Nephron progenitor cell (in vitro differentiated cells): Measurements from ENCODE around the gene FAM149B1.

Source experiments
- DNase-seq: peaks from one replicate; pipeline ENCODE4 v3.0.0; 2021
- H3K27ac Mint-ChIP-seq: 2 replicates; pipeline ENCODE4 v1.8.0; 2021; ENCODE audit warnings: mild to moderate bottlenecking, moderate library complexity, mixed read lengths
- H3K27me3 Mint-ChIP-seq: 2 replicates; pipeline ENCODE4 v1.8.0; 2021; ENCODE audit warnings: mild to moderate bottlenecking, low read depth, mixed read lengths; ENCODE audit not compliant: poor library complexity
- H3K36me3 Mint-ChIP-seq: 2 replicates; pipeline ENCODE4 v1.8.0; 2021; ENCODE audit warnings: low read depth, mixed read lengths
- H3K4me1 Mint-ChIP-seq: 2 replicates; pipeline ENCODE4 v1.8.0; 2021; ENCODE audit warnings: mixed read lengths
- H3K4me3 Mint-ChIP-seq: 2 replicates; pipeline ENCODE4 v1.8.0; 2021; ENCODE audit warnings: mild to moderate bottlenecking, moderate library complexity, mixed read lengths
- H3K9me3 Mint-ChIP-seq: 2 replicates; pipeline ENCODE4 v1.8.0; 2021; ENCODE audit warnings: mild to moderate bottlenecking, moderate library complexity, mixed read lengths
- CTCF ChIP-seq: fragments of 200-600 bp; sonication (generic); IDR thresholded peaks from 2 replicates; pipeline ENCODE4 v1.5.0; 2021; ENCODE audit warnings: antibody characterized with exemption

Gene FAM149B1

GRCh38 chr10:73182568-73182967, 14.6 kb downstream of the FAM149B1 start:
- H3K9me3 Mint-ChIP-seq = no peaks in the 10 kb centered on the region
- H3K4me3 Mint-ChIP-seq = no peak overlapping the region
- DNase-seq = no peak
- TF ChIP-seq CTCF = no peak
- no peaks in the 10 kb centered on the region for H3K4me1 Mint-ChIP-seq
- no peaks in the 10 kb centered on the region for H3K27me3 Mint-ChIP-seq
- peaks cover 40% of the 10 kb centered on the region for H3K36me3 Mint-ChIP-seq
- no peak overlapping the region for H3K27ac Mint-ChIP-seq

DNA sequence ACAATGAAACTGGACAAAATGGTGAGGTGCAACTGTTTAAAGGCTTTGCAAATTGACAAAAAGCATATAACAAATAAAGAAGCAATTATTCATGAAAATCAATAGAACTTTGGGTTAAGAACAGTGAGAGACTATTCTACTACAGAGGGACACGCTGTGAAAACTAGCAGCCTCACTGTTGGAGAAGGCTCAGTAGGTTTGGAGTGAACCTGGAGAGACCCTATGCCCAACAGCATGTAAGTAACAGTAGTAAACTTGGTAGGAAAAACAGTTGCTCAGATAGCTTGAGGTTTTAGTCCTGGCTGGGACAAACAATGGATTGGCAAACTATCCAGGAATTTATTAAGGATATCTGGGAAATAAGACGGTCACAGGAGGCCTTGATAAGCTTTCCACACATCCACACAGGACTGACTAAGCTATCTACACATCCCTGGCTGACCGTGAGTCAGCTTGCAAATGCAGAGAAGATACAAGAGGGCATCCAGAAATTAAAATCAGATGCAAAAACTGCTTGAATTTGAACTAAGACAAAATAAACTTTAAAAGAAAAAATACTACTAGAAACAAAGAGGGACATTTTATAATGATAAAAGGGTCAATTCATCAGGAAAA, 15.9 kb downstream of the FAM149B1 start:
- Mint-ChIP-seq H3K9me3 (no peaks in the 10 kb centered on the region), H3K27me3 (no peaks in the 10 kb centered on the region), H3K4me1 (no peaks in the 10 kb centered on the region), H3K27ac (no peak overlapping the region), H3K36me3 (peaks cover 34% of the 10 kb centered on the region), H3K4me3 (no peak overlapping the region)
- no peak for DNase-seq
- no peak for TF ChIP-seq CTCF

DNA sequence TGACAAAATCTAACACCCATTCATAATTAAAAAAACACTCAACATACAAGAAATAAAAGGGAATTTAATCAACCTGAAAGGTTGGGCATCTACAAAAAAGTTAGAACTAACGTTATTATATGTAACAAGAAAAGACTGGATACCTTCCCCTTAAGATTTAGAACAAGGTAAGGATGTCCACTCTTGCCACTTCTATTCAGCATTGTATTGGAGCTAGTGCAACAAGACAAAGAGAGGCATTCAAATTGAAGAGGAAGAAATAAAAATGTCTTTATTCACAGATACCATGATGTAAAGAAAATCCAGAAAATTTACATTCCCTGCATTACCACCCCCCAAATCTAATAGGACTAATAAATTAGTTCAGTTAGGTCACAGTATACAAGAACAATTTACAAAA, 18.3 kb downstream of the FAM149B1 start:
- TF ChIP-seq CTCF = no peak
- Mint-ChIP-seq H3K36me3 (peaks cover 26% of the 10 kb centered on the region), H3K9me3 (no peaks in the 10 kb centered on the region), H3K27ac (peak overlapping the region; percentile 0), H3K27me3 (no peaks in the 10 kb centered on the region), H3K4me3 (no peak overlapping the region), H3K4me1 (no peaks in the 10 kb centered on the region)
- no peak for DNase-seq

GRCh38 chr10:73190188-73190587, 22.3 kb downstream of the FAM149B1 start:
- Mint-ChIP-seq H3K4me3 (no peak overlapping the region), H3K9me3 (no peaks in the 10 kb centered on the region), H3K4me1 (no peaks in the 10 kb centered on the region), H3K36me3 (peaks cover 9% of the 10 kb centered on the region), H3K27me3 (no peaks in the 10 kb centered on the region), H3K27ac (no peak overlapping the region)
- no peak for DNase-seq
- TF ChIP-seq CTCF = no peak

GRCh38 chr10:73205081-73205480, 37.2 kb downstream of the FAM149B1 start:
- Mint-ChIP-seq H3K27me3 (no peaks in the 10 kb centered on the region), H3K4me3 (no peak overlapping the region), H3K9me3 (peaks cover 18% of the 10 kb centered on the region), H3K4me1 (no peaks in the 10 kb centered on the region), H3K36me3 (peaks cover 84% of the 10 kb centered on the region), H3K27ac (no peak overlapping the region)
- TF ChIP-seq CTCF = no peak
- DNase-seq = no peak

DNA sequence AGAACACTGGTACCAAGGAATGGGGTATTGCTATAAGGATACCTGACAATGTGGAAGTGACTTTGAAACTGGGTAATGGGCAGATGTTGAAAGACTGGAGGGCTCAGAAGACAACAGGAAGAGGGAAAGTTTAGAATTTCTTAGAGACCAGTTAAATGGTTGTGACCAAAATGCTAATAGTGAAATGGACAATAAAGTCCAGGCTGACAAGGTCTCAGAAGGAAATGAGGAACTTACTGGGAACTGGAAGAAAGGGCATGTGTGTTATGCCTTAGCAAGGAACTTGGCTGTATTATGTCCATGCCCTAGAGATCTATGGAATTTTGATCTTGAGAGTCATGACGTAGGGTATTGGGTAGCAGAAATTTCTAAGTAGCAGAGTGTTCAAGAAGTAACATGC, 38.0 kb downstream of the FAM149B1 start:
- Mint-ChIP-seq H3K4me1 (no peaks in the 10 kb centered on the region), H3K27ac (no peak overlapping the region), H3K36me3 (peaks cover 84% of the 10 kb centered on the region), H3K27me3 (no peaks in the 10 kb centered on the region), H3K4me3 (no peak overlapping the region), H3K9me3 (peaks cover 18% of the 10 kb centered on the region)
- DNase-seq = no peak
- TF ChIP-seq CTCF = no peak
